Hepatocyte (in vitro differentiated cells): Measurements from ENCODE around the gene CCPG1.

Experiments used
- EZH2 ChIP-seq: fragments of 200-600 bp; sonication (generic); IDR thresholded peaks from 2 replicates; pipeline ENCODE4 v1.6.1; 2016; ENCODE audit warnings: antibody characterized with exemption, mild to moderate bottlenecking, borderline replicate concordance
- EZH2phosphoT487 ChIP-seq: fragments of 200-600 bp; sonication (generic); IDR thresholded peaks from one replicate; pipeline ENCODE4 v1.6.1; 2018; ENCODE audit warnings: antibody characterized with exemption, mild to moderate bottlenecking, low read depth, moderate library complexity; ENCODE audit not compliant: unreplicated experiment, severe bottlenecking
- TF ChIP-seq, protein P1 (sequence below): fragments of 200-600 bp; sonication (generic); IDR thresholded peaks from 2 replicates; pipeline ENCODE4 v1.5.1; 2016; ENCODE audit warnings: antibody characterized with exemption, mild to moderate bottlenecking; ENCODE audit not compliant: poor library complexity

DNA sequence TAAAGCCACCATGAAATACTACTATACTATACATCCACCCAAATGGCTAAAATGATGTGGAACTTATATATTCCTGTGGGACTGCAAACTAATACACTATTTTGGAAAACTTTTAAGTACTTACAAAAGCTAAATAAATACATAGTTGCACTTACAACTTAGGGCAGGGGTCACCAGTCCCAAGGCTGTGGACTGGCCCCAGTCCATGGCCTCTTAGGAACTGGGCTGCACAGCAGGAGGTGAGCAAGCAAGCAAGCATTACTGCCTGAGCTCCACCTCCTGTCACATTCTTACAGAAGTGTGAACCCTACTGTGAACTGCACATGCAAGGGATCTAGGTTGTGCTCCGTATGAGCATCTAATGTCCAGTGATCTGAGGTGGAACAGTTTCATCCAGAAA lies 71.0 kb downstream of the CCPG1 start:
- TF ChIP-seq, protein P1, sequence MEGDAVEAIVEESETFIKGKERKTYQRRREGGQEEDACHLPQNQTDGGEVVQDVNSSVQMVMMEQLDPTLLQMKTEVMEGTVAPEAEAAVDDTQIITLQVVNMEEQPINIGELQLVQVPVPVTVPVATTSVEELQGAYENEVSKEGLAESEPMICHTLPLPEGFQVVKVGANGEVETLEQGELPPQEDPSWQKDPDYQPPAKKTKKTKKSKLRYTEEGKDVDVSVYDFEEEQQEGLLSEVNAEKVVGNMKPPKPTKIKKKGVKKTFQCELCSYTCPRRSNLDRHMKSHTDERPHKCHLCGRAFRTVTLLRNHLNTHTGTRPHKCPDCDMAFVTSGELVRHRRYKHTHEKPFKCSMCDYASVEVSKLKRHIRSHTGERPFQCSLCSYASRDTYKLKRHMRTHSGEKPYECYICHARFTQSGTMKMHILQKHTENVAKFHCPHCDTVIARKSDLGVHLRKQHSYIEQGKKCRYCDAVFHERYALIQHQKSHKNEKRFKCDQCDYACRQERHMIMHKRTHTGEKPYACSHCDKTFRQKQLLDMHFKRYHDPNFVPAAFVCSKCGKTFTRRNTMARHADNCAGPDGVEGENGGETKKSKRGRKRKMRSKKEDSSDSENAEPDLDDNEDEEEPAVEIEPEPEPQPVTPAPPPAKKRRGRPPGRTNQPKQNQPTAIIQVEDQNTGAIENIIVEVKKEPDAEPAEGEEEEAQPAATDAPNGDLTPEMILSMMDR, result no peak
- TF ChIP-seq EZH2phosphoT487 (no peak), EZH2 (no peak)
